SKM-1 (cell line): ENCODE data around the gene TICAM1.
"Not testable (repeated sequence)": the region's sequence is repeated elsewhere in the genome, so short reads cannot be mapped to it uniquely, and the experiment has no call there.

Source experiments
- DNase-seq: peaks from one replicate; lab custom pipeline; 2025; ENCODE audit not compliant: unreplicated experiment; lab: John Stamatoyannopoulos, UW

TICAM1 gene

DNA sequence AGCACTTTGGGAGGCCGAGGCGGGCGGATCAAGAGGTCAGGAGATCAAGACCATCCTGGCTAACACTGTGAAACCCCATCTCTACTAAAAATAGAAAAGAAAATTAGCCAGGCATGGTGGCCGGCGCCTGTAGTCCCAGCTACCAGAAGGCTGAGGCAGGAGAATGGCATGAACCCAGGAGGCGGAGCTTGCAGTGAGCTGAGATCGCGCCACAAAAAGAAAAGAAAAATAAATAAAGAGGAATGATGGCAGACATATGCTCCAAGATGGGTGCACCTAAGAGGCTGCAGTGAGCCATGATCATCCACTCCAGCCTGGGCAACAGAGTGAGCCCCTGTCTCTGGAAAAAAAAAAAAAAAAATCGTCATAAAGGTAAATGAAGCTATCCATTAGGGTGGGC, 14.5 kb upstream of the TICAM1 start:
- DNase-seq = not testable (repeated sequence)

DNA sequence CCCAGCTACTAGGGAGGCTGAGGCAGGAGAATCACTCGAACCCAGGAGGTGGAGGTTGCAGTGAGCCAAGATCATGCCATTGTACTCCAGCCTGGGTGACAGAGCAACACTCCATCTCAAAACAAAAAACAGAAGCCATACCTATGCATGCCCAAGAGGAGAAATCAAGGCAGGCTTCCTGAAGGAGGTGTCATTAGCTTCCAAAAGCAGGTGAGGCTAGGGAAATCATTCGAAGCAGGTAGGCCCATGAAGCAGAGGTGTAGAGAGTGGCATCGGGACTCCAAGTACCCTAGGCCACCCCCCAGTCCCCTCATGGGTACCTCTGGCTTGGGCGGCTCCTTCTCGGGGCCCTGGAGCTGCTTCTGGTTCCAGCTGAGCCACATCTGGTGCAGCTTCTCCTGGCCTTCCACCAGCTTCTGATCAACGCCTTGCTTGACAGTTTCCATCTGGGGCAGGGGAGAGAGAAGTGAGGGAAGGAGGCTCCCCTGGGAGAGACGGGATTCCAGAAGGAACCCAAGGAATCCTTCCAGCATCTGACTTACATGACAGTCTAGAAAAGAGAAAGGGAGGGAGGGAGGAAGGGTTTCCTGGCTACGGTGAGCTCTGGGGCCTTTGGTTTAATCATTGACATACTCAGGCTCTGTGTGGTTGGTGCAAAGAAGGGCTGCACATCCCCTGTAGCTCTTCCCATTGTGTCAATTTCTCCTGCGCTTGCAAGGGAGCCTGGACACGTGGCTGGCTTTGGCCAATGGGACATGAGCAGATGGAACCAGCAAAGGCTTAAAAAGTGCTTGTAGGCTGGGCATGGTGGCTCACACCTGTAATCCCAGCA, 13.1 kb upstream of the TICAM1 start:
- DNase-seq = no peak

DNA sequence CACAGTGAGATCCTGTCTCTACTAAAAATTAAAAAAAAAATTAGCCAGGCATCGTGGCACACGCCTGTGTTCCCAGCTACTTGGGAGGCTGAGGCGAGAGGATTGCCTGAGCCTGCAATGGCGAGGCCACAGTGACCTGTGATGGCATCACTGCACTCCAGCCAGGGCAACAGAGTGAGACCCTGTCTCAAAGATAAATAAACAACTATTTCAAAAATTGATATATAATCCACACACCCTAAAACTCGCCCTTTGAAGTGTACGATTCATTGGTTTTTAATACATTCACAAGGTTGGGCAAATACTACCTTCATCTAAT, 12.1 kb upstream of the TICAM1 start:
- DNase-seq = no peak

DNA sequence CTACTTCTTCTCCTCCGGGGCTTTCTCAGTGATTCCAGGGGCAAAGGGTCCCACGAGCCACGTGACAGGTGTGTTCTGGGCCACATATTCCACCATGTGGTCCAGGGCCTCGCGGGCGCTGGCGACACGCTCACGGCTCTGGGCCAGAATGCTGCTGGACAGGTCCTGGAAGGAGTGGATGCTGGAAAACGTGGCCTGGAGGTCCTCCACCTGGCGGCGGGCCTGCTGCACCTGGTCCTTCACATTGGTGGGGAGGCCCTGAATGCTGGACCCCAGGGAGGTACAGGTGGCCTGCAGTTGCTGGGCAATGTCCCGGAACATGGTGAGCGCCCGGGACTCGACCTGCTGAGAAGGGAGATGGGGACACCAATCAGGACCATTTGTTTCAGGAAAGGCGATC, 7.7 kb upstream of the TICAM1 start:
- DNase-seq = no peak

DNA sequence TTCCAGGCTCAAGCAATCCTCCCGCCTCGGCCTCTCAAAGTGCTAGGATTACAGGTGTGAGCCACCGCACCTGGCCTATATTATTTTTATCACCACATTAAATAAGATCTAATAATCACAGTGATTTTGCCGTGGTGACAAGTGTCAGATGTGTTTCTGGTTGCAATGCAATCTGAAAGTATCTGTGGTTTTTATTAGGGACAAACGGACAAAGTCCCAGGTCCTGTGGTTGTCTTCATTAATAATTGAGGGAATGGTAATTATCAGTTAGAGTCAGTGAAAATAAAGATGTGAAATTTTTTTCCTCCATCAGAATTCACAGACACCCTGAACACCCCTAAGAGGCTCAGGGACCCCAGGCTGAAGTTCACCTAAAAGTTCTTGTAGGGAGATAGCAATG, 1.3 kb upstream of the TICAM1 start:
- no peak for DNase-seq

DNA sequence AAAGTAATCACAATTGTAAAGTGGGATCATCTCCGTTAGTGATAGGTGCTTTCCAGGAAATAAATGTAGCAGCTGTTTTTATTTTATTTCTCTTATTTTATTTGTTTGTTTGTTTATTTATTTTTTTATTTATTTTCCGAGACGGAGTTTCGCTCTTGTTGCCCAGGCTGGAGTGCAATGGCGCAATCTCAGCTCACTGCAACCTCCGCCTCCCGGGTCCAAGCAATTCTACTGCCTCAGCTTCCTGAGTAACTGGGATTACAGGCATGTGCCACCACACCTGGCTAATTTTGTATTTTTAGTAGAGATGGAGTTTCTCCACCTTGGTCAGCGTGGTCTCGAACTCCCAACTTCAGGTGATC, 448 bp upstream of the TICAM1 start:
- DNase-seq = not testable (repeated sequence)

DNA sequence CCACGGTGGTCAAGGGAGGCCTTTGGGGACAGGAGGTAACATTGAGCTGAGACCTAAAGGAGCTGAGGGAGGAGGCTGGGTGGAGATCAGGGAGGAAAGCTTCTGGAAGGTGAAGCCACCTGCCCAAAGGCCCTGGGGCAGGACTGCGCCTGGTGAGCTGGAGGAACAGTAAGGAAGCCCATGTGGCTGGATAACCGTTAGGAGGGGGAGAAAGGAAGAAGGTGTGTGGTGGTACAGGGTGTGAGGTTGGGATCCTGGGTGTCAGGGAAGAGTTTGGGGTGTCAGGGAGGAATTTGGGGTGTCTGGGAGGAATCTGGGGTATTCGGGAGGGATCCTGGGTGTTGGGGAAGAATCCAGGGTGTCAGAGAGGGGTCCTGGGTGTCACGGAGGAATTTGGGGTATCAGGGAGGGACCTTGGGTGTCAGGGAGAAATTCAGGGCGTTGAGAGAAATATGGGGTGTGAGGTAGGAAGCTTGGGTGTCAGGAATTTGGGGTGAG, 695 bp downstream of the TICAM1 start:
- no peak for DNase-seq

DNA sequence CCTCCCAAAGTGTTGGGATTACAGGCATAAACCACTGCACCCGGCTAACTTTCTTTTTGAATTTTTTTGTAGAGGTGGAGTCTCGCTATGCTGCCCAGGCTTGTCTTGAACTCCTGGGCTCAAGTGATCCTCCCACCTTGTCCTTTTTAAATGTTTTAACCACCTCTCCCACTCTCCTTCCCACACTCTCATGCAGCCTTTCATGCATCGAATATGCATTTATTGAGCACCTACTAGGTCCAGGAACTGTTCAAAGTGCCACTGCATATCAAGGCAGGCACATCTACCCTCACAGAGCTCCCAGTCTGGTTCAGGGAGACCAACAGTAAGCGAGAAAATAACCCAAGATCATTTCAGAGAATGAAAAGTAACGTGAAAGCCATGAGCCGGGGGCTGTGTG, 1.2 kb downstream of the TICAM1 start:
- DNase-seq = no peak

DNA sequence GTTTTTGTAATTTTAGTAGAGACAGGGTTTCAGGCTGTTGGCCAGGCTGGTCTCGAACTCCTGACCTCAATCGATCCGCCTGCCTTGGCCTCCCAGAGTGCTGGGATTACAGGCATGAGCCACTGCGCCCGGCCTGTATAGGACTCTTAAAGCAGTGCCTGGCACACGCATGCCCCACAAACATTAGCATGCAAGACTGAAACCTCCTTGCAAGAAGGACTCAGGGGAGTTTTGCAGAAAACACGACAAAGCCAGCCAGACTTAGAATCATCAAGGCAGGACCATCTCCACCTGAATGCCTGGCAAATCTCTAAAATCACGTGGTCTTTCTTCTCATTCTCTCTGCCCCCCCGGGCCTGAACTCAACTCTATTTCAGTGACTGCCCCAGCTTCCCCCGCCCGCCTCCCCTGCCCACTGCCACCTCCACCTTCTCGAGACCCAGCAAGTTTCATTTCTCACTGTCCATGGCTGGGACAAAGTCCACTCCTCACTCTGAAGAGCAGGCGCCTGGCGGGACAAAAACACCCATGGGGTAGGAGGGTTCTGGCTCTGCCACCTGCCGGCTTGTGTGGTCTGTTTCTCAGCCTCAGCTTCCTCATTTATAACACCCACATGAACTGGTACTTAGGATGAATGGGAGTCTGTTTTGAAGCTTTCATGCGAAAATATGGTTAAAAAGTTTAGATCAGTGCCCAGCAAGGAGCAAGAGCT, 2.4 kb downstream of the TICAM1 start:
- no peak for DNase-seq

DNA sequence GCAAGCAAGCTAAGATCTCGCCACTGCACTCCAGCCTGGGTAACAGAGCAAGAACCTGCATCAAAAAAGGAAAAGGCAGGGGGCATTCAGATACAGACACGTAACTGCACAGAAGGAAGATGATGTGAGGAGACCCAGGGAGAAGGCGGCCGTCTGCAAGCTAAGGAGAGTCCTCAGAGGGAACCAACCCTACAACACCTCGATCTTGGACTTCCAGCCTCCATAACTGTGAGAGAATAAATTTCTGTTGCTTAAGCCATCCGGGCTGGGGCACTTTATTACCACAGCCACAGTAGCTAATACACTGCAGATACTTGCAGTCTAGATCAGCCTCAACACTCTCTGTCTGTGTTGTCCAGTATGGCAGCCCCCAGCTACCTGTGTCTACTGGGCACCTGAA, 7.9 kb downstream of the TICAM1 start:
- no peak for DNase-seq

DNA sequence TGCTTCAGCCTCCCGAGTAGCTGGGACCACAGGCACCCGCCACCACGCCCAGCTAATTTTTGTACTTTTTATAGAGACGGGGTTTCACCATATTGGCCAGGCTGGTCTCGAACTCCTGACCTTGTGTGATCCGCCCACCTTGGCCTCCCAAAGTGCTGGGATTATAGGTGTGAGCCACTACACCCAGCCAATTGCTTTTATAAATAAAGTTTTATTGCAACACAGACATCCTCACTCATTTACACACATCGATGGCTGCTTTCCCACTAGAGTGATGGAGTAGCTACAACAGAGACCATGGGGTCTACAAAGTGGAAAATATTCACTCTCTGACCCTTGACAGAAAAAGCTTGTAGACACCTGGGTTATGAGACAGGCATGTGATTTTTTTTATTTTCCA, 9.2 kb downstream of the TICAM1 start:
- DNase-seq = not testable (repeated sequence)

DNA sequence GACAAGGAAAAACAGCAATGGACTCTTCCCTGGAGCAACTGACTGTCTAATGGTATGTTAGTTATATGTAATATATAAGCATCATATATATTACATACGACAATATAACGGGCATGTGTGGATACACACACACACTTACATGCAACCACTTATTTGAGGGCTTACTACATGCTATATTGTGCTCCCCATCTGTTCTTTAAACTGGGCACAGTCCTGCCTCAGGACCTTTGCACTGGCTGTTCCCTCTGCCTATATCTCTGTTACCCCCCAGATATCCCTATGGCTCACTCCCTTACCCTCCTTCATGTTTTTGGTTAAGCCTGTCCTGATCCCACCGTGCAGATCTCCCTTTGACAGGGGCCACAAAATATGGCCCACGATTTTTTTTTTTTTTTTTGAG, 10.2 kb downstream of the TICAM1 start:
- DNase-seq = no peak

DNA sequence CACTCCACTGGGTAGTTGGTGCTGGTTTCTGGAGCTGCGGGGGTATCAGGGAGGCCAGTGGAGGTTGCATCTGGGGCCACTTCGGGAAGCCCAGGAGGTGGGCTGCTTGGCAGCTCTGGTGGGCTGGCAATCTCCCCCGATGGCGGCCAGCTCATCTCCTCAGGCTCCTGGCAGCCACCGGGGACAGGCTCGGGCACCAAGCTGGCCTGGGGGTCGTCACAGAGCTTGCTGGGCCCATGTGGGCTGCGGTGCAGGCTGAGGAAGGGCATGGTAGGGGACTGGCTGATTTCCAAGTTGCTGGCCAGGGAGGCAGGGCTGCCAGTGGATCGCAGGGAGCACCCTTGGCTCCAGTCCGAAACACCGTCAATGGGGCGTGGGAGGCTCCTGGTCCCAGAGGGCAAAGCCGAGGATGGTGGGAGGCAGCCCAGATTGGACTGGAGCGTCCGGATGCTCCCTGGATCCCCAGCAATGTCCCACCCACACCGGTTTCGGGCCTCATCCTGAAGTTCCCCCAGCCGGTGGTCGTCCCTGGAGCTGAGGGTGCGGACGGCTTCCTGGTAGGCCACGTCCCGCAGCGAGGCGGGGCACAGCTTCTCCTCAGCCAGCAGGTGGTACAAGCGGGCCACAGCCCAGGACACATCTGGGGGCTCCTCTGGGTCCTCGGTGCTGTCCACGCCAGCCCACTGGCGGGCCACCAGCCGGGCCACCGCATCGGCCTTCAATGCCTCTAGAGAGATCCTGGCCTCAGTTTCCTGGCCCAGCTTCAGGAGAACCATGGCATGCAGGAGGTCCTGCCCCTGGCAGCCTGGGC, 13.8 kb downstream of the TICAM1 start:
- DNase-seq = no peak

DNA sequence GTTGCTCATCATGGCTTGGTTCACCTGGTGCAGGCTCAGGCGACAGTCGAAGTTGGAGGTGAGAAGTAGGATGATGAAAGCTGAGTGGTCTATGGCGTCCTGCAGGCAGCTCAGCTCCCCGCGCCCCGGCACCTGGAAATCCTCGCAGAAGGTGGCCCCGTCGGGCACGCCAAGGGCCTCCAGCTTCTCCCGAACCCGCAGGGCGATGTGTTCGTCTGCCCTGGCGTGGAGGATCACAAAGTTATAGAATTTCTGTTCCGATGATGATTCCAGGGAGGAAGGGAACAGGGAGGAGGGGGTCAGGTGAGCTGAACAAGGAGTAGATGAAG, 14.6 kb downstream of the TICAM1 start:
- DNase-seq = no peak

DNA sequence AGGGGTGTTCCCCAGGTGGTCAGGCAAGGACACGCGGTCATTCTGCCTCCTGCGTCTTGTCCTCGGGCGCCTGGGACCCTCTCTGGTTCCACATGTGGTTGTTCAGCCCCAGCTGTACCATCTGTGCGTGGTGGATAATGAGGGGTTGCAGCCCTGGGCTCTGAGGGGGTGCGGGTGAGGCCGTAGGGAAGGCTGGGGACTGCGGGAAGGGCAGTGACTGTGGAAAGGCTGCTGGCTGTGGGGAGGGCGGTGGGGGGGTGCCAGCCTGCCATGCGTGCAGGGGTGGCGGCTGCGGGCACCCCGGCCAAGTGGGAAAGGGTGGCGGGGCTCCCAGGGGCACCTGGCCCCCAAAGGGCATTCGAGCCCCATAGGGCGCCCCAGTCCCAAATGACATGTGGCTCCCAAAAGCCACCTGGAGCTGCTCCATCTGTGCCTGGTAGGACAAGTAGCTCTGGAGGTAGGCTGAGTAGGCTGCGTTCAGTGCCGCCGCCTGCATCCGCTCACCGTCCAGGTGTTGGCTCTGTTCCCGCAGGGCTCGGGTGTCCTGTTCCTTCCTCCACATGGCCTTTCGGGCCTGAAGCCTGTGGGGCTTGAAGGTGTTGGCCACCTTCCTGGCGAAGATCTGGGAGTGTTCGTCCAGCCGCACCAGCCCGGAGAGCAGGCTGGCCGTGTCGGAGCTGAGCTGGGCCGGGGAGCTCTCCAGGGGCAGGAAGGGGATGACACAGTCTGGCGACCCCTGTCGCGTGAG, 15.1 kb downstream of the TICAM1 start:
- no peak for DNase-seq

DNA sequence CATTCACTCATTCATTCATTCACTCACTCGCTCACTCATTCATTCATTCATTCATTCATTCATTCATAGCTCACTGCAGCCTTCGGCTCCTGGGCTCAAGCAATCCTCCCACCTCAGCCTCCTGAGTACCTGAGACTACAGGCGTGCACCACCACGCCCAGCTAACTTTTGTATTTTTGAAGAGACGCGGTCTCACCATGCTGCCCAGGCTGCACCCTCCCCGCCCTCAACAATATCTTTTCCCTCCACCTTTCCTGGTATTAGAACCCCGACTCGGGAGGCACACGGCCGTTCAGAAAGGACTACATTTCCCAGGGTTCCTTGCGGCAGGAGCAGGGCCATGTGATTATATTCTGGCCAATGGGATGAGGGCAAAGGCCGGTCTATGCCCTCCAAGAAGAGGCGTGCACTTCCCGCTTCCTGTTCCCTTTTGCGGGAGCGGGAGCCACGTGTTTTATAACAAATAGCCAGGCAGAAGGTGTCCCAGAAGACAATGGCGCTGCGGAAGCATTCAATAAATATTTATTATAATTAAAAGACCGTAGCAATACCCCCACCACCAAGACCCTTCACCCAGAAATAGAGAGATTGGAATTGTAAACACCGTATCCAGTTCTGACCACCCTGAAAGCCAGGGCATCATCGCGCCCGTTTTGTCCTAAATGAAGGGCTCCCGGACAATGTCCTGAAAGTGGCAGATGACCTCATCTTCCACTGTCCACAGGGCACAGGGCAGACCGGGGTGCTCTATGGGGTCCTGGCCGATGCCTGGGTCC, 15.9 kb downstream of the TICAM1 start:
- DNase-seq = peak; percentile 88

DNA sequence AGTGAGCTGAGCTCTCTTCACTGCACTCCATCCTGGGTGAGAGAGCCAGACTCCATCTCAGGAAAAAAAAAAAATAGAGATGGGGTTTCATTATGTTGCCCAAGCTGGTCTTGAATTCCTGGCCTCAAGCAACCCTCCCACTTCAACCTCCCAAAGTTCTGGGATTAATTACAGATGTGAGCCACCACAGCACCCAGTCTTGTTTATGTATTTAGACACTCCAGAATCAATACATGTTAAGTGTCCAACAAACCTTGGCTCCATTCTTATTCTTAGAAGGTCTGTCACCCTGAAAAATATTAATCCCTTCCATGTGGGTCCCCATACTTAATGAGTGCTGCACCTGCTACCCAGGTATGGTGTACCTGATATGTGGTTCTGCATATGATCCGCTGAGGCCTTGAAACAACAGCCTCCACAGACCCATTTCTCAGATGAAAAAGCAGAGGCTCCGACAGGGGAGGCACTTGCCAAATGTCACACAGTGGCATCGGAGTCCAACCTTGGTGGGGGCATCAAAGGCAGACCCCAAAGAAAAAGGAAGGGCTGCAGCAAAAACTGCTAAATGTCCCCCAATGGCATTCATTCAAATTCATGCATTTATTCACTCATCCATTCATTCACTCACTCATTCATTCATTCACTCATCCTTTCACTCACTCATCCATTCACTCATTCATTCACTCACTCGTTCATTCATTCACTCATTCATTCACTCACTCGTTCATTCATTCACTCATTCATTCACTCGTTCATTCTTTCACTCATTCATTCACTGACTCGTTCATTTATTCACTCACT, 16.7 kb downstream of the TICAM1 start:
- DNase-seq = no peak

DNA sequence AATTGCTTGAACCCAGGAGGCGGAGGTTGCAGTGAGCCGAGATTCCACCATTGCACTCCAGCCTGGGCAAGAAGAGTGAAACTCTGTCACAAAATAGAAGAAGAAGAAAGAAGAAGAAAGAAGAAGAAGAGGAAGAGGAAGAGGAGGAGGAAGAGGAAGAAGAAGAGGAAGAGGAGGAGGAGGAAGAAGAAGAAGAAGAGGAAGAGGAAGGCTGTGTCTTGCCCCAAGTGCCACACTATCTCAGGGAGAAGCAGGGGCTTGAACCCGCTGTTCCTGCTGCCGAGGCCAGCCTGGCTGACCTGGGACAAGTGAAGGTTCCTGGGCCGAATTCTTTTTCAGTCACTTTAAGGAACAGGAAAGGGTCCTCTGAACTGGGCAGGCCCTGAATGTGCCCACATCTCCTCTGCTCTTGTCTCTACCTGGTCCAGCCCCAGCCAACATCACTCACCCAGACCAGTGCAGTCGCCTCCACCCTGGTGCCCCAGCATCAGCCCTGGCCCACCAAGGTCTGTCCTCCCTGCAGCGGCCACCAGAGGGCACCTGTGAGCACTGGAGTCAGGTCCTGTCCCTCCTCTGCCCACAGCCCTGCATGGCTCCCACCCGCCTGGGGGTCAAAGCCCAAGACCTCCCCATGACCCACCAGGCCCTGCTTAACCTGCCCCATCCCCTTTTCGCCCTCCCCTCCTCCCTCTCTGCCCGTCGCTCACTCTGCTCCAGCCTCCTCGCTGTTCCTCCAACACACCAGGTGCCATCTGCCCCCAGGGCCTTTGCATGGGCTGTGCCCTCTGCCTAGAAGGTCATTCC, 20.0 kb downstream of the TICAM1 start:
- peak; percentile 47 for DNase-seq

DNA sequence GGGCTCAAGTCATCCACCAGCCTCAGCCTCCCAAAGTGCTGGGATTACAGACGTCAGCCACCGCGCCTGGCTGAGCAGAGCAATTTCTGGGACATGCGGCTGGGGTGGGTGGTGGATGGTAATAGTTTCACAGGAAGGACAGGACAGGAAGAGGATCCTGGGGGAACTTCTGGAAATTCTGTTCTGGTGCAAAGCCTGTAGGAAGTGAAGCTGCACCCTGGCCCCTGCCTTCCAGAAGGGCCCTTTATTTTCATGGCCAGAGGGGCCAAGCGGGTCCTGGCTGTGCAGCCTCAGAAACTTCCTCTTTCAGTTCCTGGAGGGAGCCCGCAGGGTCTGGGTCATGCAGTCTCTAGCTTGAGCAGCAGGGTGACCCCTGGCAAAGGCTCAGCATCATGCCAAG, 24.3 kb downstream of the TICAM1 start:
- DNase-seq = peak; percentile 60
